B cell (primary cell): ENCODE data around the gene DOCK1.

Experiments used
- CTCF ChIP-seq: fragments of 200-600 bp; IDR thresholded peaks from one replicate; pipeline ENCODE4 v1.8.0; 2022; ENCODE audit warnings: antibody characterized with exemption, mild to moderate bottlenecking
- EZH2 ChIP-seq: IDR thresholded peaks from 2 replicates; pipeline ENCODE4 v1.6.1; 2012; ENCODE audit warnings: borderline replicate concordance, low read depth, mild to moderate bottlenecking, moderate library complexity, low read length; ENCODE audit not compliant: insufficient read depth, poor library complexity, severe bottlenecking

- TF ChIP-seq EZH2 (no peak), CTCF (no peak)
These were observed 5.6 kb downstream of the DOCK1 start for GRCh38 chr10:126910798-126911197.
